ENCODE results near the gene JMJD7.
"Not testable (repeated sequence)": the region's sequence is repeated elsewhere in the genome, so short reads cannot be mapped to it uniquely, and the experiment has no call there.

Gene JMJD7

GRCh38 chr15:41822957-41823356 is 4.9 kb upstream of the JMJD7 start:
- no peak for DNase-seq (ENCODE audit: low spot score)

GRCh38 chr15:41823502-41823901 is 4.4 kb upstream of the JMJD7 start:
- DNase-seq (ENCODE audit: low spot score) = no peak

- DNase-seq (ENCODE audit: low spot score) = no peak
Measured at GRCh38 chr15:41824062-41824745, 3.7 kb upstream of the JMJD7 start.

DNA sequence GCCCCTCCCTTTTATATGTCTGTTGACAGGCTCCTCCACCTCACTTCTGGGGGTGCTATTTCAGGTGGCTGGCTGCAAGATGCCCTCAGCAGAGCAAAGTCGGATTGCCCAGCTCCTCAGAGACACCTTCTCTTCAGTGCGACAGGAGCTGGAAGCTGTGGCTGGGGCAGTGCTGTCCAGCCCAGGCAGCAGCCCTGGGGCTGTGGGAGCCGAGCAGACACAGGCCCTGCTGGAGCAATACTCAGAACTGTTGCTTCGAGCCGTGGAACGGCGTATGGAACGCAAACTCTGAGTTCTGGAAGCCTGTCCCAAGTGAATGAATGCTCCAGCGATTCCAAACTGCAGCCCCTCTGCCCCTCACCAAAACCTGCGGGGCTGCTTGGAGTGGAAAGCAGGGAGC is 2.7 kb upstream of the JMJD7 start:
- no peak for DNase-seq (ENCODE audit: low spot score)

DNA sequence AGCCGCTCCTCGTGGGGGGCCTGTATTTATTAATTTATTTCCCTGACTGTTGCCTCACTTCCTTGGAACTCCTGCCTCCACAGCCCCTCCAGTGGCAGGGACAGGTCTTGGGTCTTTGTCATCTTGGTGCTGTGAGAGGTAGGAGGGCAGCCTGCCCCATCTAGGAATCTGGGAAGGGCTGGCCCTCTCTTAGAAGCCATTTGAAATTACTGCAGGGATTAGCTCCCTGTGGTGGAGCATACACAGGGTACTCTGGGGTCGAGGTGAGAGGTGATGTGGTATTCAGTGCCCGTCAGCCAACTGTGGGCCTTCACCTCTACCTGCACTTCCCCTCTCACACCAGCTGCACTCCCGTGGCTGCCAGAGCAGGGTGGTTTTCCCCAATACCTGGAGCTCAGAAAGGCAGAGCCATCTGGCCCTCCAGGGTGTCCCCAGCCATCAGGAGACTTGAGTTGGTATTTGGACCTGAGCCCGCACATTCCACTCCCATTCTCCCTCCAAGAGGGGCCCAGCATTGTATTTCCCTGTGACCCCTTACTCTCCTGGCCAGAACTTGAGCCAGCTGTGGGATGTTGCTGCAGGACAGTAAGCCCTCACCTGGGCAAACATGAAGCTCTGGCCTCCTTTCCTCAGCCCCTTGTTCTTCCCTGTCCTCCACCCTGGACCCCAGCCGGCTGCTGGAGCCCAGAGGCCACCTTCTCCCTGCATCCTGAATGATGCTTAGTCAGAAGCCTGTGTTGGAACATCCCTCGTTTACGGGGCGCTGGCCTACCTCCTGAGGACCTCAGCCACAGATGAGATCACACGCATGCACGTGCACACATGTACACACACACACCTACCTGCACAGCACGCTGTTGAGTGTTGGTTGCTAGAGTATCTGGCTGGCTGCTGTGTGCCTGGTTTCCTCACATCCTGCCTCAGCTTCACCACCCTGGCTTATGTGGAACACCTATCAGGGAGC is 2.0 kb upstream of the JMJD7 start:
- no peak for DNase-seq (ENCODE audit: low spot score)

- DNase-seq (ENCODE audit: low spot score) = no peak
Measured at GRCh38 chr15:41827290-41827879, 507 bp upstream of the JMJD7 start.

DNA sequence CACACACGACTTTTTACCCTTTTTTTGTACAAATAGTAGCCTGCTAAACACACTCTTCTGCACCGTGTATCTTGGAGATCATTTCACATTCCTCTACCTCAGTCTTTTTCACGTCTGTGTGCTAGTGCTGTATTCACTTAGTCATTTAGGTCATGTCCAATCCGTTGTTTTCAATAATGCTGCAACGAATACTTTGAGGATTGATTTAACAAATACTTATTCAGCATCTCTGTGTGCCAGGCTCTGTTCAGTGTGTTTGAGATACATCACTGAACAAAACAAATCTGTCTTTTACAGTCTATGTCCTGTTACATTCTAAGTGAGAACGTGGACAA is 882 bp downstream of the JMJD7 start:
- DNase-seq (ENCODE audit: low spot score) = no peak

- DNase-seq (ENCODE audit: low spot score) = no peak
Measured at GRCh38 chr15:41829959-41830646, 2.2 kb downstream of the JMJD7 start.

DNA sequence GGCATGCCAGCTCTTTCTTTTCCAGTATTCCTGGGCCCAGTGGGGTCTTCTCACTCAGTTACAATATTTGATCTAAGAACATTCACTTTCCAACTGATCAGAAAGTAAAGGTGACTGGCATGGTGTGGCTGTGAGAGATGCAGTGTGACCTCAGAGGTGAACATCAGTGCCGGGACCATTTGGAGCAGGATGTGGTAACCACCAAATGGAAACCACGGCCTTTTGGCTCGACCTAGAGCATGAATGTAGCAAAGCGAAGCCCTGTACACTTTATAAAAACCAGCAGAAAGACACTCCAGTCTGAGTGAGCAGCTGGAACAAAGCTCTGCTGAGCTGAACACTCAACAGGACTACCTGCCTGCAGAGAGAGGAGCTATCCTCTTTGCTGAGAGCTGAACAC is 3.4 kb downstream of the JMJD7 start:
- DNase-seq (ENCODE audit: low spot score) = not testable (repeated sequence)

DNA sequence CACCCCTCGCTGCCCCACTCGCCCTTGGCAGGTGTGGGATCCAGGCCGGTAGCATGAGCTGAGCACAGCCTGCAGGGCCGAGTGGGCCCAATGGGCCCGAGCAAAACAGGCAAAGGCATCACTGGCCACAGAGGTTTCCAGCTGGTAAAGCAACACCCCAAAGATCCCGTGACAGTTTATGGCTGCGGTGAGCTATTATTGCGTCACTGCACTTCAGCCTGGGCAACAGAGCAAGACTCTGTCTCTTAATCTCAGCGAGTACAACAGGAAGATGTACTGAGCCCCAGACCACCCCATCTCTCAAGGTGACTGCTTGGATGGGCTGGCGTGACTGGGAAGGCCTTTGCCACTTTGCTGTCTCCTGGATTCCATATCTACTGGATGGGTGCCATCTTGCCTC is 4.3 kb downstream of the JMJD7 start:
- DNase-seq (ENCODE audit: low spot score) = no peak

DNA sequence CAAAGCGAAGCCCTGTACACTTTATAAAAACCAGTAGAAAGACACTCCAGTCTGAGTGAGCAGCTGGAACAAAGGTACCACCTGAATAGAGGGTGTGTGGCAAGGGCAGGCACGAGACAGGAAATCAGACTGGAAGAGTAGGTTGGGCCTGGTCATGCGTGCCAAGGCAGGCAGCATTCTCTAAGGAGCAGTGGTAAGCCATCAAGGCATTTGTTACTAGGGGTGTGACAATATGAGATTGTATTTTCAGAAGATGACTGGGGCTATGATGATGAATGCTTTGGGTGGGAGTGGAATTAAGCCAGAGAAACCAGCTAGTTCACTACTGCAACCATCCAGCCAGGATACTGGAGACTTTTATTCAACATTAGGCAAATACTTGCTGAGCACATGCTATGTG is 5.0 kb downstream of the JMJD7 start:
- no peak for DNase-seq (ENCODE audit: low spot score)

DNA sequence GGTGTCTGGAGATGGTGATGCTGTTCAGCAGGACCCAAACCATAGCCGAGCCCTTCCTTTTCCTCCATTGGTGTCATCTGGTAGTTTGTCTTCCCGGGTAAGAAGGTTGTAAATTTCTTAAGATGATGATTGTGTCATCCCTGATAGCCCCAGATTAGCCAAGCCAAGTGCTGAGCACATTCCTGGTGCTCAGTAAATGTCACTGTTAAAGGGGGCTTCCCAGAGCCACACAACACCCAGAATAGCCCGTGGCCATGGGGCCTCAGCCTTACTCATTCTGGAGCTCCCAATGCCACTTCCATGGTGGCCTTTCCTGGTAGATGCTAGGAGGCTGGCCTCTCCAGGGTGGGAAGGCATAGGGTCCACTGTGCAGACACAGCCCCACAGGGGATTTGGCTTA is 6.2 kb downstream of the JMJD7 start:
- DNase-seq (ENCODE audit: low spot score) = no peak

- no peak for DNase-seq (ENCODE audit: low spot score)
Measured at GRCh38 chr15:41836073-41836472, 8.2 kb downstream of the JMJD7 start.

DNA sequence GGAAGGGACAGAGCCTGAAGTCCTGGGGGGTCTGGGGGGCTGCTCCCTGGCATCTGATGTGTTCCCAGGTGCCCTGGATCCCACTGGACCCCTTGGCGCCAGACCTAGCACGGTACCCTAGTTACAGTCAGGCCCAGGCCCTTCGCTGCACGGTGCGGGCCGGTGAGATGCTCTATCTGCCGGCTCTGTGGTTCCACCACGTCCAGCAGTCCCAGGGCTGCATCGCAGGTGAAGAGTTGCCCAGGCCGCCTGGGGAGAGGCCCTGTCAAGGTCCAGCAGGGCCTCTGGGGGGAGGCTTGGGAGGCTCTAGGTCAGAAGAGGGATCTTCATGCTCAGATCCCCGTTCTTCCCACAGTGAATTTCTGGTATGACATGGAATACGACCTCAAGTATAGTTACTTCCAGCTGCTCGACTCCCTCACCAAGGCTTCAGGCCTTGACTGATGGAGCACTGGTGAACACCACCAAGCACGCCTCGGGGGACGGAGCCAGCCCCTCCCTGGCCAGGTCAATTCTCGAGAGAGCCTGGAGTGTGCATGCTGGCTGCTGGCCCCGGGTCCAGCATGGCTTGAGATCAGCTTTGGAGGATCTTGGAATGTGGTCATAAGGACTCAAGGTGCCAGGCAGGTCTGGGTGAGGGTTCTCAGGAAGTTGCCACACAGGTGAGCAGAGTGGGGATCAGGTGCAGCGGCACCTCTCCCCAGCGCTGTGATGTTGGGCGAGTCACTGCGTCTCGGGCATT is 9.0 kb downstream of the JMJD7 start:
- DNase-seq (ENCODE audit: low spot score) = no peak

GRCh38 chr15:41838400-41838897 is 10.6 kb downstream of the JMJD7 start, which contains the start of gene PLA2G4B:
TSS of gene PLA2G4B (plus strand) at chr15:41838847. CDS start at chr15:41838914, 67 bp downstream.
- DNase-seq (ENCODE audit: low spot score) = no peak

DNA sequence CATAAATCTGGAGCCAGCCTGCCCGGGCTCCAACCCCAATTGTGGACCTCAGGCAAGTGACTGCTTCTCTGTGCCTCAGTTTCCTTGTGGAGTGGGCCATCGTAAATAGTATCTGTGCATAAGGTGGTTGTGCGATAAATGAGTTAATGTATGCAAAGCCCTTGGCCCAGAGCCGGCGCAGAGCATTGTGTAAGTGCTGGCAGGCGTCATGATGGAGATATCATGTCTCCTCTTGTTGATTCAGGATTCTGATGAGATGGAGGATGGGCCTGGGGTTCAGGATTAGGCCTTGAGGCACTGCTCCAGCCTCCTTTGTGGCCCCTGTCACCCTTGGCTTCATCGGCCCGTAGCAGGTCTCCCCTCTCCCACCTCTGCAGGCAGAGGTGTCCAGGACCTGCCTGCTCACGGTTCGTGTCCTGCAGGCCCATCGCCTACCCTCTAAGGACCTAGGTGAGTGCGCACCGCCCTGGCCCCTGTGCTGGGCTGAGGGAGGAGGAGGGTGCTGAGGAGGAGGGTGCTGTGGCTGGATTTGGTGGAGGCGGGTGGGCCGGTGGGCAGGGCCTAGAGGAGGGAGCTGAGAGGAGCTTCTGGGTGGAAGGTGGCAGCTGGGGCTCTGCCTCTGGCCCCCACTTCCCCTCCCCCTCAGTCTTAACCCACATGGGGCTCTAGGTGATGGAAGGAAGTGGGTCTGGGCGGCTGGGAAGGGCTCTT is 12.0 kb downstream of the JMJD7 start:
- DNase-seq (ENCODE audit: low spot score) = no peak

- DNase-seq (ENCODE audit: low spot score) = no peak
Measured at GRCh38 chr15:41840673-41841072, 12.8 kb downstream of the JMJD7 start.

DNA sequence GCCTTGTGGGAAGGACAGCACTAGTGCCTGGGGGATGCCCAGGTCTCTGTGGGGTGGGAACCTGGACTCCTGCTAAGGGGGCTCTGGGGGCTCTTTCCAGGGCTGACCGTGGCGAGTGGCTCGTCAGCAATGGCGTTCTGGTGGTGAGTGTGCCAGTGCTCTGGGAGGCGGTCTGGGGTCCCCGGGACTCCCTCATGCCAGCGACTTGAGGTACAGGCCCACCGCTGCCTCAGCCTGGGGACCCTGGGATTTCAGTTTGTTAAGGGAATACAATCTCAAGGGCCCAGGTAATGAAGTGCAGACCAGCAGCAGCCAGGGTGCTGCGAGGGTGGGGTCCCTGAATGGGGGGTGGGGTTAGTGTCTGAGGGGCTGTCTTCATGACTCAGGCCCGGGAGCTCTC is 13.2 kb downstream of the JMJD7 start:
- DNase-seq (ENCODE audit: low spot score) = no peak

- no peak for DNase-seq (ENCODE audit: low spot score)
Measured at GRCh38 chr15:41842229-41842628, 14.3 kb downstream of the JMJD7 start.

DNA sequence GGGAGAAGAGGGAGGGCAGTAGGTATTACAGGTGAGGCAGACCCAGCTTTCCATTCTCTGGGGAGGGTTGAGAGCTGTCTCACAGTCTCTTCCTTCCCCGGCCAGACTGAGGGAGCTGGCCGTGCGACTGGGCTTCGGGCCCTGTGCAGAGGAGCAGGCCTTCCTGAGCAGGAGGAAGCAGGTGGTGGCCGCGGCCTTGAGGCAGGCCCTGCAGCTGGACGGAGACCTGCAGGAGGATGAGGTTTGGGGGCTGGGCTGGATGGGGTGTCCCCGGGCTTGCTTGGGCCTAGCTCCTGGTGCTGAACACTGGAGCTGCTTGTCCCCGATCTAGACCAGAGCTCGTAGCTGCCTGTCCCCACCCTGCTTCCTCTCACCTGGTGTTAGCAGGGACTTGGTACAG is 15.7 kb downstream of the JMJD7 start:
- DNase-seq (ENCODE audit: low spot score) = no peak

- DNase-seq (ENCODE audit: low spot score) = no peak
Measured at GRCh38 chr15:41844814-41845213, 16.9 kb downstream of the JMJD7 start.

Data from hepatic stellate cell (primary cell).